ENCODE results near the gene PLCG2.
"Not testable (repeated sequence)": the region's sequence is repeated elsewhere in the genome, so short reads cannot be mapped to it uniquely, and the experiment has no call there.

PLCG2 gene

DNA sequence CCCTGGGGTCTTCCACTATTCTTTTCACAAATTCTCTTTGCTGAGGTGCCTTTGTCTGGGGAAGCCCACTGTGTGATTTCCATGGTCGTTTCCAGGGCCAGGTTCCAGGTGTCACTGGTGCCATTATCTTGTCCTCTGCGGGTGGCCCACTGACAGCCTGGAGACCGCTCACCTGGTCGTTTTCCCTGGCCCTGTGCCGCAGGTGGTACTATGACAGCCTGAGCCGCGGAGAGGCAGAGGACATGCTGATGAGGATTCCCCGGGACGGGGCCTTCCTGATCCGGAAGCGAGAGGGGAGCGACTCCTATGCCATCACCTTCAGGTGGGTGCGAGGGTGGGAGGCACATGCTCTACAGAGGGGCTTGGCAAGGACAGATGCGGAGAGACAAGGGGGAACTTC lies 133.3 kb downstream of the PLCG2 start:
- DNase-seq (ENCODE audit: low read depth in 3 of 3), result no peak

DNA sequence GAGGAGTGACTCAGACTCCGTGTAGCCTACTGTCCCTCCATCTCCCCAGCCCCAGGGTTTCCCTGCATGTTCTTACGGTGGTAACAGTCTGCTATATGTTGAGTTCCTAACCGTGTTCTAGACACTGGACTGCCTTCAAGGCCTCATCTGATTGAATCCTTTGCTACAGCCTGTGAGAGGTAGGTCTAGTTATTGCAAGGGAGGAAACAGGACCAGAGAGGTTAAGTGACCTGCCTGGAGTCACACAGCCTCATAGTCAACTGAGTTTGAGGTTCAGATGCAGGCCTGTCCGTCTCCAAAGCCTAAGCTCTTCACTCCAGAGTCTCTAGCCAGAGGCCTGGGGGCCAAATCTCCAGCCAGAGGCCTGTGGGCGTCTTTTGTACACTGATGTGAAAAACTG lies 134.1 kb downstream of the PLCG2 start:
- DNase-seq (ENCODE audit: low read depth in 3 of 3), result no peak

- DNase-seq (ENCODE audit: low read depth in 3 of 3), result no peak
Measured at GRCh38 chr16:81917375-81917774, 138.3 kb downstream of the PLCG2 start.

DNA sequence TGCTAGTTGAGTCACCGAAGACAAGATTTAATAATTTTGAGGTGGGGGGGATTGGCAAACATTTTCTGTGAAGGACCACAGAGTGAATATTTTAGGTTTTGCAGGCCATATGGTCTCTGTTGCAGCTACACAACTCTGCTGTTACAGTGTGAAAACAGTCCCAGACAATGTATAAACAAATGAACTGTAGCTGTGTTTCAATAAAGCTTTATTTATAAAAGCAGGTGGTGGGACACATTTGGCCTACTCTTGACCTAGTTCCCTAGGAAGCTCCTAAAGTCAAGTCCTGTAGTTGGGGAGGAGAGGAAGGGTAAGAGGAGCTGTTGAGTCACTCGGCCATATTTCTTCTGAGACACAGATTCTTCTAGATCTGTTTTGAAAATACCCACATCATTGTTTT lies 139.8 kb downstream of the PLCG2 start:
- DNase-seq (ENCODE audit: low read depth in 3 of 3), result no peak

DNA sequence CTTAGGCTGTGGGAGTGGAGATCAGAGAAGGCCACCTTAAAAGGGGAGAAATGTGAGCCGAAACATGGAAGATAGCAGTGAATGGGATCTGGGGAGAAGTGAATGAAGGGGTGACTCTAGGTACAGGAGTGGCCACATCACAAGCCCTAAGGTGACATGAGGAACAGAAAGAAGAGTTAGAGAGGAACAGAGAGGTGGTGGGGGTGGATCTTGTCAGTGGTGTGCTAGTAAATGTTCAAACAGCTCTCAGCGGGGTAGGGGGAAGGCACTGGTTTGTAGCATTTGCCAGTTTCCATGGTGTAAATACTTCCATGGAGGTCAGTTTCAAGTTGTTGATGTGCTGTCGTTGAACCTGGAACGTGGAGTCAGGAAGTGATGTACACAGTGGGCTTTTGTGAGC lies 141.4 kb downstream of the PLCG2 start:
- no peak for DNase-seq (ENCODE audit: low read depth in 3 of 3)

DNA sequence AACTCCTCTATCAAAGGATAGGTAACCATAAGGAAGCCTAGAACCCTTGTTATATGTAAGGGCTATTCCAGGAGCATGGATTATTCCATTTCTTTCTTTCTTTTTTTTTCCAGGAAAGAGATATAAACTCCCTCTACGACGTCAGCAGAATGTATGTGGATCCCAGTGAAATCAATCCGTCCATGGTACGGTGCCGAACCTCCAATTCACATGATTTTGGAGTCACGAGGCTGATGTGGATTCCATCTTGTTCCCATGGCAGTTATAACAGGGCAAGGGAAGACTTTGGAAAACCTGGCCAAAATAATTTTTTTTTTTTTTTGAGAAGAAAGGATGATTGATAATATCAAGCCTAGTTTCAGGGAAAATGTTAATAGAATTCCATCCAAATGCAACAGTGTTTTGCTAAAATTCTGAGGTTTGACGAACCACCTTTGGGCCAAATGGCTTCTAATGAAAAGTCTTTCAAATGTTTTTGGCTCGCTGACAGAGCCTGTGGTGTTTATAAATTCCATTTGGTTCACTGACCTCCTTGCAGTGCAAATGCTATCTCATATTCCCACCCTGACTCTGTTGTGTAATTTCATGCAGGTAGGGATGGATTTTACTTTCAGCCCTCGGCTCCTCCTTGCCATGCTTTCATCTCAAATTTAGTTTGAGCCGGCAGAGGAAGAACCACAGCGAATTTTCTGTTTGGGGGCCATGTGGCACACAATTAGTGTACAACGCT lies 142.2 kb downstream of the PLCG2 start:
- no peak for DNase-seq (ENCODE audit: low read depth in 3 of 3)

GRCh38 chr16:81921843-81922584 lies 142.9 kb downstream of the PLCG2 start:
- DNase-seq (ENCODE audit: low read depth in 3 of 3), result no peak

DNA sequence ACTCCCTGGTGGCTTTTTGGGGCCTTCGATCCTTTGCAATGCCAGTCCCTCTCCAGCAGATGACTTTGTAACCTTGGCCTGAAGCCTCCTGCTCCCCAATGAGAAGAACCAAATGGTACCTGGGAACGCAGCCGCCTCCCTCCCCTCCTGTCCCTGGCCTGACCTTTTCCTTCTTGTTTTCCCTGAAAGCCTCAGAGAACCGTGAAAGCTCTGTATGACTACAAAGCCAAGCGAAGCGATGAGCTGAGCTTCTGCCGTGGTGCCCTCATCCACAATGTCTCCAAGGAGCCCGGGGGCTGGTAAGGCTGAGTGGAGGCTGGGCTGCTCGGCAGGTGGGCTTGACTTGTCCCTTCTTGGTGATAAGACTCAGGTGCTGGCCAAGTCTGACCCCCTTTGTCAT lies 144.2 kb downstream of the PLCG2 start:
- no peak for DNase-seq (ENCODE audit: low read depth in 3 of 3)

- no peak for DNase-seq (ENCODE audit: low read depth in 3 of 3)
Measured at GRCh38 chr16:81925016-81925415, 145.9 kb downstream of the PLCG2 start.

DNA sequence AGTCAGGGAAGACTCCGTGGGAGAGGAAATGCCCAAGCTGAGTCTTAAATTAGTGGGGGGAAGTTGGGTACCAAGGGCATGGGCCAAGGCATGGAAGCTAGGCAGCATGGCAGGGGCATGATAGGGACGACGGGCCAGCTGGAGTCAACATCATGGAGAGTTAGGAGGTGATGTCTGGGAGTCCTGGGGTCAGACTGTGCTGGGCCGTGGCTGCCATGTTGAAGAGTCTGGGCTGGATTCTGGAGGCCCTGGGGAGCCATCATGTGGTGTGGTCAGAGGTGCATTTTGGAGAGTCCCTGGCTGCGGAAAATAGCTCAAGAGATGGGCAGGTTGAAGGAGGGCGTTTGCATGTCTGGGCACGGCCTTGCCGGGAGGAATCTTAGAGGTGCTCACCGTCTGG lies 146.9 kb downstream of the PLCG2 start:
- DNase-seq (ENCODE audit: low read depth in 3 of 3), result no peak

DNA sequence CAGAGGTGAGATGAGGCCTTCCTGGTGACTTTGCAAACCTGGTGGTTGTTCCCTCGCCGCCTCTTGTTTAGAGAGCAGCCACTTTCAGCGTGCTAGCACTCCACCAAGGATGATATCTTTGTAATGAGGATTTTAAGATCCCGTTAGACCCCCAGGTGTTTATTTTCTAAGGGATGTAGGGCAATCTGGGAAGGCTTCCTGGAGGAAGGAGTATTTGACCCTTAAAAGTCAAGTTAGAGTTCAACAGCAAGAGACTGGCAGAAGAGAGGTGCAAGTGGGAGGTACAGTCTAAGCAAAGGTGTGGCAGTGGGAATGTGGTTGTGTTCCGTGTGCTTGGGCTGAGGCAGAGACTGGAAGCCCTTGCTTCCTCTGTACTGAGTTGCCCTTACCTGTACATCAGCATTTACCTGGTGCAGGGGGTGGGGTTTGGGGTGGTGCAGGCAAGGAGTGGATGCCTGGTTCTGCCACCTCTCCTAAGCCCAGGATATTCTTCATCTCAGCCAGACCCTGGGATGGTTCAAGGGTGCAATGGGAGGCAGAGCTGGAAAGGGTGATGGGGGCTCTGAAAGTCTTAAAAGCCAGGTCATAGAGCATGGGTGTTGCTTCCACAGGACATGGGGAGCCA lies 148.6 kb downstream of the PLCG2 start:
- no peak for DNase-seq (ENCODE audit: low read depth in 3 of 3)

GRCh38 chr16:81928271-81928918 lies 149.3 kb downstream of the PLCG2 start:
- no peak for DNase-seq (ENCODE audit: low read depth in 3 of 3)

DNA sequence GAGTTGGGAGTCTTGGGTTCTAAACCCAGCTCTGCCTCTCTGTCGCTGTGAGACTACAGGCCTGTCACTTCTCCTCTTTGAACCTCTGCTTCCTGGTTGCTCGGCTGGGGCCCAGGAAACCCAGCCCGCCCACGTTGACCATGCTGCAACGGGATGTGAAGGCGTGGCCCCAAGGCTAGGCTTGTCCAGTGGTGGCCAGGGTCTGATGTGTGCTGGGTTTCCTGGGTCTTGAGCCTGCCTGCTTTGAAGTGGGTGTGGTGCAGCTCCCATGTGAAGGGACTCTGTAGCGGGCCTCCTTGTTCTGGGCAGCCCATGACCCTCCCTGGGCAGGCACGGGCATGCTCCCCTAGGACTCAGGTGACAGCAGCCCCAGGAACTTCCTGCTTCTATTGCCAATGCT lies 149.9 kb downstream of the PLCG2 start:
- DNase-seq (ENCODE audit: low read depth in 3 of 3), result peak in 1 of 3 experiments; percentile 11

GRCh38 chr16:81929841-81930240 lies 150.8 kb downstream of the PLCG2 start:
- no peak for DNase-seq (ENCODE audit: low read depth in 3 of 3)

DNA sequence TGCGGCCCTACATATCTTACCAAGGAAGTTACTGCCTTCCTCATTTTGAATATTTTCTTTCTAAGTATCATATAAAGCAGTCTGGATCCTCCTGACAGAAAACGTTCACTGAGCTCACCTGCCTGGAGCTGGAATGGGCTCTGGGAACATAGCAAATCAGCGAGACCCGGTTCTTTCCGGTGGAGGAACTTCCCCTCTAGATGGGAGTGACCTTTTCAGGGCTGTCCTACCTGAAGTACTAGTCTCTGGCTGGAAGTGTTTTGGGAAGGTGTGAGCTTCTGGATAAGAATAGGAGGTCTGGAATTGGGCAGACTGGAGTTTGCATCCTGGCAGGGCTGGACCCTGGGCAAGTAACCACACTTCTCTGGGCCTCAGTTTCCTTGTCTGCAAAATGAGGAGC lies 152.8 kb downstream of the PLCG2 start:
- no peak for DNase-seq (ENCODE audit: low read depth in 3 of 3)

DNA sequence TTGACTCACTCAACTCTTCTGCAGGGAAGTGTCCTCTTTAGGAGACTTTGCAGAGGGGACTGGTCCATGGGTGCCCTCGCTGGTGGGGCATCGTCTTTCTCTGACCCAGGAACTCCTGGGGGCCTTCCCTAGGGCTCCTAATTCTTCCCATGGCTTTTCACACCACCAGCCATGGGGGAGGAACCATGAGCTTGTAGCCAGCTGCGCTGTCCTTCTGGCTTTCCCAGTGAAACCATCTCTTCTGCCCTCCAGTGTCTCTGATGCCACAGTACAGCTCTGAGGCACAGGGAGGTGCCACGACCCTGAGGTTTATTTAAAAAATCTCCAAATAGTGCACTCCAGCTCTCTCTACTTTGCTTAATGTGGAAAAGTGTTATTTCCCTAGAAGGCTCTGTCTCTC lies 153.6 kb downstream of the PLCG2 start:
- DNase-seq (ENCODE audit: low read depth in 3 of 3), result no peak

- no peak for DNase-seq (ENCODE audit: low read depth in 3 of 3)
Measured at GRCh38 chr16:81933361-81933760, 154.3 kb downstream of the PLCG2 start.

DNA sequence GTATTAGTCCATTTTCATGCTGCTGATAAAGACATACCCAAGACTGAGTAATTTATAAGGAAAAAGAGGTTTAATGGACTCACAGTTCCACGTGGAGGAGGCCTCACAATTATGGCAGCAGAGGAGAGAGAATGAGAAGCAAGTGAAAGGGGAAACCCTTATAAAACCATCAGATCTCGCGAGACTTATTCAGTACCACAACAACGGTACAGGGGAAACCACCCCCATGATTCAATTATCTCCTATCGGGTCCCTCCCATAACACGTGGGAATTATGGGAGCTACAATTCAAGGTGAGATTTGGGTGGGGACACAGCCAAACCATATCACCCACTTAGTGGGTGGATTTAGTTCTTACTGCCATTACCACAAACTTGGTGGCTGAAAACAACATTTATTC lies 155.6 kb downstream of the PLCG2 start:
- not testable (repeated sequence) for DNase-seq (ENCODE audit: low read depth in 3 of 3)

DNA sequence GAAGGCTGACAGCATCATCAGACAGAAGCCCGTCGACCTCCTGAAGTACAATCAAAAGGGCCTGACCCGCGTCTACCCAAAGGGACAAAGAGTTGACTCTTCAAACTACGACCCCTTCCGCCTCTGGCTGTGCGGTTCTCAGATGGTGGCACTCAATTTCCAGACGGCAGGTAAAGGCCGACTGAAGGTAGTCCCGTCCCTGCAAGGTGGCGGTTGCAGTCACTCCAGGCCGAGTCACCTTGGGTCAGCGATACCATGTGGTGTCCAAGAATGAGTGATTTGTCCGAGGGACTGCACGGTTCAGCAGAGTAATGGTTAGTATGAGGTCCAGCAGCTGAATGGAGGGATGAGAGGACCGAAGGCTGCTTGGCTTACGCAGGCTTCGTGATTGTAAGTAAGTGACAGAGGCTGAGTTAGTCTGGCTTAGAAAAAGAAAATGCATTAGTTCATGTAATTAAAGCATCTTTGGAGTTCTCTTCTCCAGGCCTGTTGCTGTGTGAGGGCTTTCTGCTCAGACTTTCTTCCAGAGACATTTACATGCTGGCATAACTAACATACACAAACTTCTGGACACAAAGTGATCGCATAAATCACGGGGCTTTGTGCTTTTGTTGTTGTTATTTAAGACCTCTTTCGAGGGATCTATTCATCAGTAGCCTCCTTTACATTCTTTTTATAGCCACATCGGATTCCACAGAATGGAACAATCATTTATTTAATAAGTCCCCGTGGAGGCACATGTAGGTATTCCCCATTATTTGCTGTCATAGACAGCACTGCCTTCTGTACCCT lies 157.3 kb downstream of the PLCG2 start:
- no peak for DNase-seq (ENCODE audit: low read depth in 3 of 3)

- no peak for DNase-seq (ENCODE audit: low read depth in 3 of 3)
Measured at GRCh38 chr16:81937305-81938038, 158.4 kb downstream of the PLCG2 start.

Data from stimulated activated CD4-positive, alpha-beta T cell treated with anti-CD3 and anti-CD28 coated beads, TNF-alpha, amount 100 ng/mL, for 24 hours (primary cell).